K562 (cell line): ENCODE measurements around the gene NEDD9. TPM values are rescaled to one million over a fixed set of nuclear protein-coding genes. Genes with fewer than 3 reads are reported as not detected.

Experiments used
- ATAC-seq: fragments of 200-7000 bp; cut with Tn5 transposase; 3 replicates; pipeline ENCODE4 v1.9.1; 2020; ENCODE audit warnings: moderate library complexity
- BruUV-seq: library from RNA; stranded (reverse); fragments of 400-500 nt; replicated peaks from 2 replicates; lab custom pipeline; 2021; lab: Mats Ljungman, UMichigan
- CTCF ChIA-PET: fragments of 300-600 bp; formaldehyde crosslinking; extraction: SDS; loops from one replicate; lab custom pipeline; 2021; ENCODE audit warnings: low intra/inter-chr PET ratio; lab: Yijun Ruan, JAX
- POLR2A ChIA-PET: fragments of 300-600, 350-650 bp; sonication (Branson Sonifier 250); formaldehyde crosslinking; extraction: SDS; loops from one replicate; lab custom pipeline; 2021; ENCODE audit warnings: antibody characterized with exemption, inconsistent platforms; lab: Yijun Ruan, JAX
- DNase-seq, 4 experiments: peaks; one replicate each; pipeline versions ENCODE4 v3.0.0 to v3.0.0-alpha.2; 2011 to 2018; ENCODE audit warnings: low spot score in 3 of 4, mixed read lengths in 3 of 4; ENCODE audit errors: extremely low read depth in 1 of 4
- FAIRE-seq: peaks from 2 replicates; lab custom pipeline; 2011; peaks lifted over from hg19 to GRCh38; lab: Jason Lieb, UNC
- H2AFZ ChIP-seq: 2 replicates; pipeline ENCODE4 v1.6.0; 2011; ENCODE audit warnings: low read depth, low read length, control low read depth, inconsistent platforms
- H3K27ac ChIP-seq: fragments of 200-600 bp; 3 replicates; pipeline ENCODE4 v1.8.0; 2011; ENCODE audit warnings: low read depth, mild to moderate bottlenecking, control low read depth, inconsistent platforms, low read length, moderate library complexity, mixed read lengths; ENCODE audit errors: extremely low read depth
- H3K27me3 ChIP-seq, 2 experiments: fragments of 300-600 bp in 1 of 2; 2 replicates in 1 of 2; 3 replicates in 1 of 2; pipeline versions ENCODE4 v1.6.0 to v1.8.0; 2011; ENCODE audit warnings: inconsistent platforms in 2 of 2, low read length in 2 of 2, mild to moderate bottlenecking in 1 of 2, mixed read lengths in 1 of 2, moderate library complexity in 1 of 2; ENCODE audit not compliant: control insufficient read depth in 2 of 2, insufficient read depth in 2 of 2
- H3K36me3 ChIP-seq: fragments of 300-600 bp; 3 replicates; pipeline ENCODE4 v1.8.0; 2011; ENCODE audit warnings: mild to moderate bottlenecking, low read length, inconsistent platforms; ENCODE audit not compliant: control insufficient read depth, insufficient read depth
- H3K4me1 ChIP-seq, 2 experiments: fragments of 200-600 bp in 1 of 2; replicated peaks in 1 of 2; 2 replicates in 1 of 2; 3 replicates in 1 of 2; pipeline versions ENCODE4 v1.5.1 to v1.8.0; 2011; ENCODE audit warnings: inconsistent platforms in 2 of 2, low read length in 2 of 2, mild to moderate bottlenecking in 1 of 2, mixed read lengths in 1 of 2, moderate library complexity in 1 of 2; ENCODE audit not compliant: control insufficient read depth in 2 of 2, insufficient read depth in 2 of 2
- H3K4me2 ChIP-seq: 2 replicates; pipeline ENCODE4 v1.6.1; 2011; ENCODE audit warnings: low read length, control low read depth, inconsistent platforms, mixed read lengths; ENCODE audit not compliant: insufficient read depth
- H3K4me3 ChIP-seq: fragments of 200-600 bp; sonication (generic), shearing (Covaris generic); 2 replicates; pipeline ENCODE4 v1.5.1; 2016; ENCODE audit warnings: control low read depth, inconsistent platforms
- H3K79me2 ChIP-seq: fragments of 200-600 bp; 3 replicates; pipeline ENCODE4 v1.8.0; 2011; ENCODE audit warnings: low read length, inconsistent platforms; ENCODE audit not compliant: control insufficient read depth, insufficient read depth
- H3K9ac ChIP-seq, 2 experiments: 2 replicates each; pipeline versions ENCODE4 v1.6.0 to v1.6.1; 2011; ENCODE audit warnings: low read depth in 2 of 2, low read length in 2 of 2, control low read depth in 1 of 2, inconsistent platforms in 1 of 2, mild to moderate bottlenecking in 1 of 2, mixed read lengths in 1 of 2; ENCODE audit not compliant: insufficient read depth in 1 of 2
- H3K9me1 ChIP-seq: one replicate; pipeline ENCODE4 v1.6.0; 2011; ENCODE audit warnings: inconsistent platforms, mild to moderate bottlenecking, low read length, moderate library complexity; ENCODE audit not compliant: control insufficient read depth, insufficient read depth
- H3K9me3 ChIP-seq: replicated peaks from 2 replicates; pipeline ENCODE4 v1.5.1; 2011; ENCODE audit warnings: low read depth, low read length, inconsistent platforms; ENCODE audit not compliant: control insufficient read depth, insufficient read depth
- H4K20me1 ChIP-seq: replicated peaks from 2 replicates; pipeline ENCODE4 v1.6.1; 2011; ENCODE audit warnings: low read length, inconsistent platforms, mixed read lengths; ENCODE audit not compliant: control insufficient read depth, insufficient read depth
- CXXC5 ChIP-seq: fragments of 250-450 bp; sonication (Bioruptor Pico); IDR thresholded peaks from 2 replicates; pipeline ENCODE4 v1.8.0; 2022; ENCODE audit warnings: inconsistent platforms, mild to moderate bottlenecking, moderate library complexity
- WGBS: fragments of 100-300 bp; shearing (Covaris generic); methylation state at CpG from one replicate; pipeline ENCODE4 v1.1.6; 2016; ENCODE audit warnings: low coverage, mixed read lengths; ENCODE audit not compliant: insufficient coverage; ENCODE audit errors: missing lambda C conversion rate; 5-methylcytosine and 5-hydroxymethylcytosine counted together
- in situ Hi-C: fragments of 300-500 bp; cut with MboI; formaldehyde crosslinking; loops from 4 replicates; pipeline ENCODE4 v1.15.0; 2018; ENCODE audit warnings: inconsistent platforms, mixed read lengths
- intact Hi-C: fragments of 100-400 bp; cut with micrococcal nuclease; formaldehyde crosslinking; loops from 2 replicates; pipeline ENCODE4 v1.14.2; 2022
- polyA plus RNA-seq, 8 experiments: library from polyadenylated mRNA; depleted of rRNA in 4 of 8; stranded (reverse) in 5 of 8; unstranded in 3 of 8; fragments of >200 nt; fragmentation: Nextera tagmentation in 2 of 8; fragmentation: Illumina TruSeq in 1 of 8; extraction: Ambion mirVana in 2 of 8; extraction: Trizol in 1 of 8; gene quantifications; 2 replicates each; pipeline versions ENCODE4 v1.2.1 to v1.2.3, GENCODE V29; 2011 to 2014; ENCODE audit warnings: inconsistent platforms in 1 of 8, missing spikeins in 1 of 8
- total RNA-seq, 7 experiments: library from RNA; depleted of rRNA in 6 of 7; stranded (reverse); fragments of >200 nt in 6 of 7; fragmentation: Illumina TruSeq in 2 of 7; extraction: Trizol in 2 of 7; gene quantifications; 2 replicates each; pipeline versions ENCODE4 v1.2.1 to v1.2.3, GENCODE V29; 2011 to 2021; ENCODE audit warnings: low replicate concordance in 1 of 7
- TF ChIP-seq, protein P1 (sequence below): sonication (generic); IDR thresholded peaks from 2 replicates; pipeline ENCODE4 v1.6.1; 2016
- TF ChIP-seq, protein P2 (sequence below): fragments of 150-350 bp; conservative IDR thresholded peaks from 2 replicates; pipeline ENCODE4 v1.6.1; 2014; ENCODE audit warnings: low read length

Gene NEDD9
- total and polyA plus RNA-seq, 9 of the 15 experiments (the other 6 are each of a cell fraction or from before 2014, with no cell fraction given): 0.04 to 0.18 (median 0.15) TPM; not detected in 6

- POLR2A ChIA-PET: no interaction called here
- H3K27me3 ChIP-seq: no peaks in the 10 kb centered on the region
- DNase-seq (no peak), FAIRE-seq (no peak), ATAC-seq (no peak)
- 13% methylated on average over 3 of the region's 3 CpGs for WGBS
- no peak overlapping the region for H3K4me3 ChIP-seq
- no peak overlapping the region for H2AFZ ChIP-seq
- intact Hi-C loops: loop anchor here (5.0 to 10.0 kb wide), 3 partner anchors 43 to 185 kb away; partner anchors contain the start of gene NEDD9
- H4K20me1 ChIP-seq: no peaks in the 10 kb centered on the region
- H3K9me3 ChIP-seq: no peaks in the 10 kb centered on the region
- H3K27ac ChIP-seq: no peak overlapping the region
- no peaks in the 10 kb centered on the region for H3K9me1 ChIP-seq
- H3K9ac ChIP-seq: no peak overlapping the region
- TF ChIP-seq, protein P1, sequence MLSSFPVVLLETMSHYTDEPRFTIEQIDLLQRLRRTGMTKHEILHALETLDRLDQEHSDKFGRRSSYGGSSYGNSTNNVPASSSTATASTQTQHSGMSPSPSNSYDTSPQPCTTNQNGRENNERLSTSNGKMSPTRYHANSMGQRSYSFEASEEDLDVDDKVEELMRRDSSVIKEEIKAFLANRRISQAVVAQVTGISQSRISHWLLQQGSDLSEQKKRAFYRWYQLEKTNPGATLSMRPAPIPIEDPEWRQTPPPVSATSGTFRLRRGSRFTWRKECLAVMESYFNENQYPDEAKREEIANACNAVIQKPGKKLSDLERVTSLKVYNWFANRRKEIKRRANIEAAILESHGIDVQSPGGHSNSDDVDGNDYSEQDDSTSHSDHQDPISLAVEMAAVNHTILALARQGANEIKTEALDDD: peak; percentile 22; the same call in 1 of the 2 replicates
- TF ChIP-seq, protein P2, sequence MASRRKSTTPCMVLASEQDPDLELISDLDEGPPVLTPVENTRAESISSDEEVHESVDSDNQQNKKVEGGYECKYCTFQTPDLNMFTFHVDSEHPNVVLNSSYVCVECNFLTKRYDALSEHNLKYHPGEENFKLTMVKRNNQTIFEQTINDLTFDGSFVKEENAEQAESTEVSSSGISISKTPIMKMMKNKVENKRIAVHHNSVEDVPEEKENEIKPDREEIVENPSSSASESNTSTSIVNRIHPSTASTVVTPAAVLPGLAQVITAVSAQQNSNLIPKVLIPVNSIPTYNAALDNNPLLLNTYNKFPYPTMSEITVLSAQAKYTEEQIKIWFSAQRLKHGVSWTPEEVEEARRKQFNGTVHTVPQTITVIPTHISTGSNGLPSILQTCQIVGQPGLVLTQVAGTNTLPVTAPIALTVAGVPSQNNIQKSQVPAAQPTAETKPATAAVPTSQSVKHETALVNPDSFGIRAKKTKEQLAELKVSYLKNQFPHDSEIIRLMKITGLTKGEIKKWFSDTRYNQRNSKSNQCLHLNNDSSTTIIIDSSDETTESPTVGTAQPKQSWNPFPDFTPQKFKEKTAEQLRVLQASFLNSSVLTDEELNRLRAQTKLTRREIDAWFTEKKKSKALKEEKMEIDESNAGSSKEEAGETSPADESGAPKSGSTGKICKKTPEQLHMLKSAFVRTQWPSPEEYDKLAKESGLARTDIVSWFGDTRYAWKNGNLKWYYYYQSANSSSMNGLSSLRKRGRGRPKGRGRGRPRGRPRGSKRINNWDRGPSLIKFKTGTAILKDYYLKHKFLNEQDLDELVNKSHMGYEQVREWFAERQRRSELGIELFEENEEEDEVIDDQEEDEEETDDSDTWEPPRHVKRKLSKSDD: no peak
- TF ChIP-seq CXXC5 (CRISPR knock-in tag): no peak
- peaks cover 11% of the 10 kb centered on the region for H3K36me3 ChIP-seq
- H3K79me2 ChIP-seq: no peaks in the 10 kb centered on the region
- CTCF ChIA-PET: no interaction called here
- in situ Hi-C loops: no loop called here
- H3K4me2 ChIP-seq: no peak overlapping the region
- no TSS peak for BruUV-seq
- H3K4me1 ChIP-seq: peaks cover 0 to 8% of the 10 kb centered on the region in 2 experiments; a peak in 3 of 5 replicates
Observed at GRCh38 chr6:11140056-11140455, 92.4 kb downstream of the NEDD9 start.
